ENCODE results near the gene HOXD10.

The HOXD10 gene

DNA sequence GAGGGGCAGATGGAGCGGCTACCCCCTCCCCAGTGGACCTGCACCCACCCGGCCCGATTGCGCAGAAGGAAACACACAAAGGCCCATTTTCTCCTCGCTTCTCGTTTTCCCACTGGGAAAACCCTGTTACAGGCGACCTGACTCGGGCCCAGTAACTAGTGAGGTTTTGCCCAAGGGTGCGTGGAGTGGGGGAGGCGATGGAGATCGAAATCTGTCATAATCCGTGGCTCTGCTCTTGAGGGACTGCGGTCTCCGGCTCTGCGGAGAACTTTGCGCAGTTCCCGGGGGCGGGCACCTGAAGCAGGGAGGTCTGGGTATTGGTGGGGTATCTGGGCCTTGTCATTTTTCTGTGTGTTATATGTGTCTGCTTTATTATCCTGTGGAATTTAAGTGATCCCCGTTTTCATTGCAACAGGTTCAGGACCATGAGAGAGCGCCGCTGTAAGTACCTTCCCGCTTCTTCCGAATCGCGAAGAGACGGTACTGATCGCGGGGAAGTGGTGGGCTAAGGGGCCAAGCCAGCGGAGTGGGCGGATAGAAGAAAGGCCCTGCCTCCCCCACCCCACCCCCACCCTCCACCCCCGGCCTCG, 30.7 kb downstream of the HOXD10 start:
- no peak overlapping the region for H2BK15ac ChIP-seq (ENCODE audit: low read depth, poor library complexity, severe bottlenecking)
- 32% methylated on average over 19 of the region's 32 CpGs for WGBS
- H2BK120ac ChIP-seq (ENCODE audit: low read depth, low read length) = no peak overlapping the region

DNA sequence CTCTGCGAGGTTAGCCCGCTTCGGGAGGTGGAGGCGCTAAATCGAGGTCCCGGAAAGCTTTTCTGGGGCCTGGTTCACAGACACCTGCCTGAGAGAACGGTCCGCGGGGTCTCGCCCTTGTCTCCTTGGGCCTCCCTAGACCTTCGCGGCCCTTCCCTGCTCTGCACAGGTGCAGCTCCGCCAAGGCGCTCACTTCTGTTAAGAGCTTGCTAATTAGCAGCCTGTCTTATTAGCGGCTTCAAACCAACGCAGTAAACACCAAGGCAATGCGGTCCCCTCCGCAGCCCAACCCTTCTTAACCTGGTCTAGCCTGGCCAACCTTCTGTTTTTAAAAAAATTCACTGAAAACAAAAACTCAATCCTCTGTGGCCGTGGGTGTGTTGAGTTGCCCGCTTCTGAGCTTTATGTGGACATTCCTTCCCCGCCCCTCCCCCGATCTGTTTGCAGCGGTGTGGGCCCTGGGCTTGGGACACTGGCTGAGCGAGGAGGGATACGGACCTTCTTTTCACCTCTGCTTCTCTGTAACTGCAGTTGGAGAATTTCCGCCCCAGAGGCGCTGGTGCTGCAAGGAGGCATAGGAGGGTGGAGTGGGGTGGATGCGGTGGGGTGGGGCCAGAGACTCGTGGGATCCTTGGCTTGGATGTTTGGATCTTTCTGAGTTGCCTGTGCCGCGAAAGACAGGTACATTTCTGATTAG, 31.4 kb downstream of the HOXD10 start:
- H2BK5ac ChIP-seq (ENCODE audit: low read depth, low read length, poor library complexity, severe bottlenecking) = no peak overlapping the region
- H3K79me1 ChIP-seq (replicated peaks; ENCODE audit: low read length, poor library complexity, severe bottlenecking) = peaks cover 13% of the 10 kb centered on the region
- H2BK120ac ChIP-seq (ENCODE audit: low read depth, low read length) = no peak overlapping the region
- no peak overlapping the region for H4K8ac ChIP-seq (ENCODE audit: low read length)
- H3K9ac ChIP-seq (ENCODE audit: low read length) = no peak overlapping the region
- H3K27me3 ChIP-seq (ENCODE audit: control insufficient read depth in 1 of 2, insufficient read depth in 1 of 2, low read length in 2 of 2) = peaks cover 0 to 68% of the 10 kb centered on the region in 2 experiments
- H3K4me2 ChIP-seq (ENCODE audit: low read length, poor library complexity, severe bottlenecking) = no peak overlapping the region
- H2AFZ ChIP-seq (ENCODE audit: low read depth, low read length) = no peak overlapping the region
- peaks cover 7 to 13% of the 10 kb centered on the region in 2 experiments for H3K36me3 ChIP-seq (ENCODE audit: control insufficient read depth in 1 of 2, insufficient read depth in 2 of 2, low read depth in 1 of 2, low read length in 2 of 2)
- peaks cover 12% of the 10 kb centered on the region for H3K4me1 ChIP-seq (ENCODE audit: control insufficient read depth, insufficient read depth, low read depth, low read length)
- H3K18ac ChIP-seq (ENCODE audit: low read depth in 1 of 2, low read length in 2 of 2) = no peak overlapping the region
- no peak overlapping the region for H3K27ac ChIP-seq (ENCODE audit: low read length, poor library complexity, severe bottlenecking)
- H3K4ac ChIP-seq (ENCODE audit: low read depth in 1 of 2, low read length in 2 of 2) = no peak overlapping the region
- no peak overlapping the region for H4K91ac ChIP-seq (ENCODE audit: low read length)
- H3K4me3 ChIP-seq (ENCODE audit: insufficient read depth in 1 of 2, low read depth in 1 of 2, low read length in 2 of 2) = no peak overlapping the region
- no peaks in the 10 kb centered on the region for H3K9me3 ChIP-seq (ENCODE audit: control insufficient read depth, low read length)
- peak overlapping the region in 1 of 2 experiments; percentile 95 for H3K23ac ChIP-seq (ENCODE audit: low read length in 2 of 2)
- H2AK5ac ChIP-seq (ENCODE audit: low read length, severe bottlenecking) = no peak overlapping the region
- no peak overlapping the region for H3K14ac ChIP-seq (ENCODE audit: low read length in 2 of 2)
- H2BK15ac ChIP-seq (ENCODE audit: low read depth, poor library complexity, severe bottlenecking) = no peak overlapping the region
- WGBS = 18% methylated on average over 31 of the region's 31 CpGs
- no peak overlapping the region for H2BK12ac ChIP-seq (ENCODE audit: low read length in 2 of 2)
- no peak for DNase-seq

More for the DNA sequence above, 30.7 kb downstream of the HOXD10 start:
- Histone ChIP-seq H3K36me3 (ENCODE audit: control insufficient read depth in 1 of 2, insufficient read depth in 2 of 2, low read depth in 1 of 2, low read length in 2 of 2) (peaks cover 3 to 10% of the 10 kb centered on the region in 2 experiments), H3K4ac (ENCODE audit: low read depth in 1 of 2, low read length in 2 of 2) (no peak overlapping the region), H3K23ac (ENCODE audit: low read length in 2 of 2) (no peak overlapping the region), H2AK5ac (ENCODE audit: low read length, severe bottlenecking) (no peak overlapping the region), H2BK5ac (ENCODE audit: low read depth, low read length, poor library complexity, severe bottlenecking) (no peak overlapping the region), H2BK12ac (ENCODE audit: low read length in 2 of 2) (no peak overlapping the region), H3K27me3 (ENCODE audit: control insufficient read depth in 1 of 2, insufficient read depth in 1 of 2, low read length in 2 of 2) (peaks cover 0 to 67% of the 10 kb centered on the region in 2 experiments), H4K8ac (ENCODE audit: low read length) (no peak overlapping the region), H3K4me1 (ENCODE audit: control insufficient read depth, insufficient read depth, low read depth, low read length) (peaks cover 9% of the 10 kb centered on the region), H3K4me2 (ENCODE audit: low read length, poor library complexity, severe bottlenecking) (no peak overlapping the region), H3K79me1 (replicated peaks; ENCODE audit: low read length, poor library complexity, severe bottlenecking) (peaks cover 14% of the 10 kb centered on the region), H4K91ac (ENCODE audit: low read length) (no peak overlapping the region), H3K9ac (ENCODE audit: low read length) (no peak overlapping the region), H3K4me3 (ENCODE audit: insufficient read depth in 1 of 2, low read depth in 1 of 2, low read length in 2 of 2) (no peak overlapping the region), H2AFZ (ENCODE audit: low read depth, low read length) (no peak overlapping the region), H3K14ac (ENCODE audit: low read length in 2 of 2) (no peak overlapping the region), H3K27ac (ENCODE audit: low read length, poor library complexity, severe bottlenecking) (no peak overlapping the region), H3K18ac (ENCODE audit: low read depth in 1 of 2, low read length in 2 of 2) (no peak overlapping the region), H3K9me3 (ENCODE audit: control insufficient read depth, low read length) (no peaks in the 10 kb centered on the region)
- no peak for DNase-seq

DNA sequence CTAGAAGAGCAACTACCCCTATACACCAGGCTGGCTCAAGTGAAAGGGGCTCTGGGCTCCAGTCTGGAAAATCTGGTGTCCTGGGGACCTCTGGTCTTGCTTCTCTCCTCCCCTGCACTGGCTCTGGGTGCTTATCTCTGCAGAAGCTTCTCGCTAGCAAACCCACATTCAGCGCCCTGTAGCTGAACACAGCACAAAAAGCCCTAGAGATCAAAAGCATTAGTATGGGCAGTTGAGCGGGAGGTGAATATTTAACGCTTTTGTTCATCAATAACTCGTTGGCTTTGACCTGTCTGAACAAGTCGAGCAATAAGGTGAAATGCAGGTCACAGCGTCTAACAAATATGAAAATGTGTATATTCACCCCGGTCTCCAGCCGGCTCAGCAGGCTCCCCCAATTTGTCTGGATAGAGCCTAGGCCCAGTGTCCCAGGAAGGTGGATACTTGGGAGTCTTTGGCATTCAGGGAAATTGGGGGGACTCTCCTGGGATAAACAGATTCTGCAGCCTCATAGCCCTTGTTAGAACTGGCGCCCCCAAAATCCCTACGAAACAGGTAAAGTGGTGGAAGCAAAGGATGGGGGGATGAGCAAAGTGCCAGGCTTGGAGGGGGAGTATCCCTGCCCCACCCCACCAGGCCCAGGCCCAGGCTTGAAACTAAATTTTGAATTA, 32.3 kb downstream of the HOXD10 start:
- Histone ChIP-seq H2AK5ac (ENCODE audit: low read length, severe bottlenecking) (no peak overlapping the region), H3K14ac (ENCODE audit: low read length in 2 of 2) (no peak overlapping the region), H3K4ac (ENCODE audit: low read depth in 1 of 2, low read length in 2 of 2) (no peak overlapping the region), H4K8ac (ENCODE audit: low read length) (no peak overlapping the region), H2BK12ac (ENCODE audit: low read length in 2 of 2) (no peak overlapping the region), H3K36me3 (ENCODE audit: control insufficient read depth in 1 of 2, insufficient read depth in 2 of 2, low read depth in 1 of 2, low read length in 2 of 2) (peaks cover 9 to 14% of the 10 kb centered on the region in 2 experiments), H3K18ac (ENCODE audit: low read depth in 1 of 2, low read length in 2 of 2) (no peak overlapping the region), H3K9ac (ENCODE audit: low read length) (no peak overlapping the region), H3K23ac (ENCODE audit: low read length in 2 of 2) (no peak overlapping the region), H3K4me3 (ENCODE audit: insufficient read depth in 1 of 2, low read depth in 1 of 2, low read length in 2 of 2) (no peak overlapping the region), H3K9me3 (ENCODE audit: control insufficient read depth, low read length) (no peaks in the 10 kb centered on the region), H2BK120ac (ENCODE audit: low read depth, low read length) (no peak overlapping the region), H2AFZ (ENCODE audit: low read depth, low read length) (no peak overlapping the region), H4K91ac (ENCODE audit: low read length) (no peak overlapping the region), H3K27ac (ENCODE audit: low read length, poor library complexity, severe bottlenecking) (no peak overlapping the region), H3K79me1 (replicated peaks; ENCODE audit: low read length, poor library complexity, severe bottlenecking) (peaks cover 8% of the 10 kb centered on the region), H3K4me2 (ENCODE audit: low read length, poor library complexity, severe bottlenecking) (no peak overlapping the region), H2BK5ac (ENCODE audit: low read depth, low read length, poor library complexity, severe bottlenecking) (no peak overlapping the region), H3K4me1 (ENCODE audit: control insufficient read depth, insufficient read depth, low read depth, low read length) (peaks cover 12% of the 10 kb centered on the region), H2BK15ac (ENCODE audit: low read depth, poor library complexity, severe bottlenecking) (no peak overlapping the region), H3K27me3 (ENCODE audit: control insufficient read depth in 1 of 2, insufficient read depth in 1 of 2, low read length in 2 of 2) (peaks cover 0 to 68% of the 10 kb centered on the region in 2 experiments)
- 45% methylated on average over 11 of the region's 11 CpGs for WGBS
- DNase-seq = no peak

DNA sequence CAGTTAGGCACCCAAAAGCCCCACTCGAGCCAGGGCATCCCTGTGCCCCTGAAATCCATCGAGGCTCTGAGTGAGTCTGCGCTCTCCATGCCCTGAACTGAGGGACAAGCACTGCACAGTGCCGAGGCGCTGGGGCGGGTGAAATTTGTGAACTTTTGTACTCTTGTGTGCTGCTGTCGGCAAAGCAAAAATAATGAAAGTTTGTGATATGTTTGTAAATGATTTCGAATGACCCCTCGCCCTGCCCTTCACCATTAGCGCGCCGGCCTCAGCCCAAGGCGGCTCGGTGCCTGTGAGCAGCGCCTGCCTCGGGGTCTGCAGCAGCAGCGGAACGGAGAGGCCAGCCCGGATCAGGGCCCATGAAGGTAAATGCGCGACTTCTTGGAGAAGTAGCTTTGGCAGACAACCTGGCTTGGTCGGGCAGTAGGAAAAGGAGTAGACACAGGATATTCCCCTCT, 32.9 kb downstream of the HOXD10 start:
- no peak overlapping the region for H2BK5ac ChIP-seq (ENCODE audit: low read depth, low read length, poor library complexity, severe bottlenecking)
- peaks cover 0 to 68% of the 10 kb centered on the region in 2 experiments for H3K27me3 ChIP-seq (ENCODE audit: control insufficient read depth in 1 of 2, insufficient read depth in 1 of 2, low read length in 2 of 2)
- WGBS = 30% methylated on average over 22 of the region's 22 CpGs
- H3K4ac ChIP-seq (ENCODE audit: low read depth in 1 of 2, low read length in 2 of 2) = no peak overlapping the region
- no peak overlapping the region for H3K4me3 ChIP-seq (ENCODE audit: insufficient read depth in 1 of 2, low read depth in 1 of 2, low read length in 2 of 2)
- no peak overlapping the region for H3K14ac ChIP-seq (ENCODE audit: low read length in 2 of 2)
- H3K79me1 ChIP-seq (replicated peaks; ENCODE audit: low read length, poor library complexity, severe bottlenecking) = peaks cover 8% of the 10 kb centered on the region
- no peak overlapping the region for H2AK5ac ChIP-seq (ENCODE audit: low read length, severe bottlenecking)
- no peak overlapping the region for H2BK15ac ChIP-seq (ENCODE audit: low read depth, poor library complexity, severe bottlenecking)
- no peak overlapping the region for H3K27ac ChIP-seq (ENCODE audit: low read length, poor library complexity, severe bottlenecking)
- H3K4me1 ChIP-seq (ENCODE audit: control insufficient read depth, insufficient read depth, low read depth, low read length) = peaks cover 12% of the 10 kb centered on the region
- no peak overlapping the region for H2AFZ ChIP-seq (ENCODE audit: low read depth, low read length)
- no peak overlapping the region for H2BK120ac ChIP-seq (ENCODE audit: low read depth, low read length)
- no peak overlapping the region for H4K91ac ChIP-seq (ENCODE audit: low read length)
- no peaks in the 10 kb centered on the region for H3K9me3 ChIP-seq (ENCODE audit: control insufficient read depth, low read length)
- no peak overlapping the region for H3K18ac ChIP-seq (ENCODE audit: low read depth in 1 of 2, low read length in 2 of 2)
- H3K23ac ChIP-seq (ENCODE audit: low read length in 2 of 2) = peak overlapping the region in 1 of 2 experiments; percentile 42
- no peak overlapping the region for H2BK12ac ChIP-seq (ENCODE audit: low read length in 2 of 2)
- no peak overlapping the region for H3K9ac ChIP-seq (ENCODE audit: low read length)
- no peak for DNase-seq
- H3K4me2 ChIP-seq (ENCODE audit: low read length, poor library complexity, severe bottlenecking) = no peak overlapping the region
- peaks cover 10 to 14% of the 10 kb centered on the region in 2 experiments for H3K36me3 ChIP-seq (ENCODE audit: control insufficient read depth in 1 of 2, insufficient read depth in 2 of 2, low read depth in 1 of 2, low read length in 2 of 2)
- H4K8ac ChIP-seq (ENCODE audit: low read length) = no peak overlapping the region

All from mesenchymal stem cell (in vitro differentiated cells and primary cell).